Astrocyte (in vitro differentiated cells and primary cell): Measurements from ENCODE around the gene PDGFC.

ENCODE experiments used
- CTCF ChIP-seq: IDR thresholded peaks from 2 replicates; pipeline ENCODE4 v1.5.1; 2011; ENCODE audit warnings: low read depth, mild to moderate bottlenecking, inconsistent platforms, low read length, moderate library complexity; ENCODE audit not compliant: insufficient read depth
- EZH2 ChIP-seq: IDR thresholded peaks from 2 replicates; pipeline ENCODE4 v1.6.1; 2012; ENCODE audit warnings: mild to moderate bottlenecking, low read length, inconsistent platforms; ENCODE audit not compliant: insufficient read depth

DNA sequence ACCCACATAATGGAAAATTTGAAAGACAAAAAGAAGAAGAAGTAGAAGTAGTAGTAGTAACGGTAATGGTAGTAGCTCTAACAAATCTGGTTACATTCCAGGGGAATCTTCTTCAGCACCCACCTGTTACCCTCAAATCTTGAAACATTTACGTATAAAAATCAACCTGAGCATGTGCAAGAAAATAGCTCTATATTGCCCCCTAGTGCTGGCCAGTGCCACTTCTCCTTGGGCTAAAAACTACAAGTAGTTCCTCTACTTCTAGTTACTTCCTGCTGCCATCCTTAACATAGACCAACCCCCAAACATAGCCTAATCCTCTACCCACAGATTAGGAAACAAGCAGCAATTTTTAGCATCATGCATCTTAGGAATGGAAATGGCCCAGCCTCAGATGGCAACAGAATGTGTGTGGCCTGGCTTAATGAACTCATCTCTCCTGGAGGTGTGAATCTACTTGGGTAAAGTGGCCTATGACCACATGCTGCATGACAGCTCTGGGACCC lies 3.1 kb downstream of the PDGFC start:
- TF ChIP-seq EZH2 (no peak), CTCF (peak; percentile 83)
